Fibroblast of villous mesenchyme (primary cell): ENCODE results near the gene VGLL4. TPM values are rescaled to one million over a fixed set of nuclear protein-coding genes. Genes with fewer than 3 reads are reported as not detected.
A peak's percentile ranks its signal among the peaks of the same experiment; 100 is the strongest.

Experiments
- DNase-seq: peaks from one replicate; pipeline ENCODE4 v3.0.0-alpha.2; 2010; ENCODE audit warnings: low read depth
- H3K4me3 ChIP-seq: 2 replicates; pipeline ENCODE4 v1.5.1; 2011; ENCODE audit warnings: low read depth, mild to moderate bottlenecking, low read length
- total RNA-seq: library from RNA; depleted of rRNA; stranded (reverse); fragments of >200 nt; gene quantifications from 2 replicates; pipeline ENCODE4 v1.2.3, GENCODE V29; 2012
- TF ChIP-seq, protein P1 (sequence below): IDR thresholded peaks from 2 replicates; pipeline ENCODE4 v1.5.1; 2012; ENCODE audit warnings: low read depth, mild to moderate bottlenecking, low read length; ENCODE audit not compliant: insufficient read depth

Gene VGLL4
- total RNA-seq, 1 donor: 65.6 TPM

DNA sequence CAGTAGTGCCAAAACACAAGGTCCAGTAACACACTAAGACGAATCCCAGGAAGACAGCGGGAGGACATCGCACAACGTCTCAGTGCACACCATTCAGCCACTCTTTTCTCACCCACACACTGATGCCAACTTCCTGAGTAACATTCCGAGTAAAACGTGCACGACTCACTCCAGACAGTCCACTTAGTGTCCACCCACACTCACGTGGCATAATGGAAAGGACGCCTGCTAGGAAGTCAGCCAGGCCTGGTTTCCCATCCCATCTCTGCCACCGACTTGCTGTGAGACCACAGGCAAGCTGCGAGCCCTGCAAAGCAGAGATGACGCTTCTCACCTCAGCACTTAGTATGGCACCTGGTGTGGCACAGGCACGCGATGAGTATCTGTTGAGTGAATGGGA is 36.8 kb upstream of the VGLL4 start:
- TF ChIP-seq, protein P1, sequence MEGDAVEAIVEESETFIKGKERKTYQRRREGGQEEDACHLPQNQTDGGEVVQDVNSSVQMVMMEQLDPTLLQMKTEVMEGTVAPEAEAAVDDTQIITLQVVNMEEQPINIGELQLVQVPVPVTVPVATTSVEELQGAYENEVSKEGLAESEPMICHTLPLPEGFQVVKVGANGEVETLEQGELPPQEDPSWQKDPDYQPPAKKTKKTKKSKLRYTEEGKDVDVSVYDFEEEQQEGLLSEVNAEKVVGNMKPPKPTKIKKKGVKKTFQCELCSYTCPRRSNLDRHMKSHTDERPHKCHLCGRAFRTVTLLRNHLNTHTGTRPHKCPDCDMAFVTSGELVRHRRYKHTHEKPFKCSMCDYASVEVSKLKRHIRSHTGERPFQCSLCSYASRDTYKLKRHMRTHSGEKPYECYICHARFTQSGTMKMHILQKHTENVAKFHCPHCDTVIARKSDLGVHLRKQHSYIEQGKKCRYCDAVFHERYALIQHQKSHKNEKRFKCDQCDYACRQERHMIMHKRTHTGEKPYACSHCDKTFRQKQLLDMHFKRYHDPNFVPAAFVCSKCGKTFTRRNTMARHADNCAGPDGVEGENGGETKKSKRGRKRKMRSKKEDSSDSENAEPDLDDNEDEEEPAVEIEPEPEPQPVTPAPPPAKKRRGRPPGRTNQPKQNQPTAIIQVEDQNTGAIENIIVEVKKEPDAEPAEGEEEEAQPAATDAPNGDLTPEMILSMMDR: no peak
- H3K4me3 ChIP-seq: no peak overlapping the region
- no peak for DNase-seq

- TF ChIP-seq, protein P1: no peak
- DNase-seq: no peak
- no peak overlapping the region for H3K4me3 ChIP-seq
Measured at GRCh38 chr3:11679964-11680363, 36.2 kb upstream of the VGLL4 start.

GRCh38 chr3:11672363-11672762 is 28.6 kb upstream of the VGLL4 start:
- DNase-seq: no peak
- no peak overlapping the region for H3K4me3 ChIP-seq
- TF ChIP-seq, protein P1: no peak

GRCh38 chr3:11671648-11672100 is 28.0 kb upstream of the VGLL4 start:
- H3K4me3 ChIP-seq: no peak overlapping the region
- DNase-seq: peak; percentile 11
- TF ChIP-seq, protein P1: no peak

- no peak overlapping the region for H3K4me3 ChIP-seq
- DNase-seq: no peak
- TF ChIP-seq, protein P1: no peak
Measured at GRCh38 chr3:11668243-11669235, 24.8 kb upstream of the VGLL4 start.

DNA sequence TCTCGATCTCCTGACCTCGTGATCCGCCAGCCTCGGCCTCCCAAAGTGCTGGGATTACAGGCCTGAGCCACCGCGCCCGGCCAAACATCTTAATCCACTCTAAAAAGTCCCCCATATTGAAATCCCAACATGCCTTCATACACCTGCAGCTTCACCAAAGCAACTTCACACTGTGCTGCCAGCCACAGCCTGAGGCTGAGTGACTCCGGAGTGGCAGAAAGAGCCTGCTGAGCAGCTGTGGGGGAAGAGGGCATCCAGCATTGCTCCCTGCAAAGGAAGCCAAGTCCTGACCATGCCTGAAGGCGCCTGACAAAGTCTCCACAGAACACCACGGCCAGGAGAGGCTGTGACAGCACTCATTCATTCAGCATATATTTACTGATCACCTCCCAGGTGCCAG is 21.6 kb upstream of the VGLL4 start:
- no peak overlapping the region for H3K4me3 ChIP-seq
- DNase-seq: no peak
- TF ChIP-seq, protein P1: no peak
